Stimulated activated naive B cell treated with anti-CD40 and anti-IgM and Interleukin-4, amounts not matched to agents 10 μg/mL and 1 μg/mL and 100 μg/mL, for 72 hours (primary cell): ENCODE measurements around the gene DUSP9.

Experiments
- ATAC-seq, 2 donors: fragments of 150-1000 bp; cut with Tn5 transposase; replicated peaks; 2 replicates each; pipeline ENCODE4 v1.10.0; 2021; ENCODE audit warnings: moderate library complexity in 1 of 2
- DNase-seq: peaks from one replicate; pipeline ENCODE4 v3.0.0; 2021
- H3K27ac Mint-ChIP-seq: one replicate; pipeline ENCODE4 v1.8.0; 2022; ENCODE audit warnings: mild to moderate bottlenecking, mixed read lengths
- H3K27me3 Mint-ChIP-seq, 2 donors: one replicate each; pipeline ENCODE4 v1.8.0; 2022; ENCODE audit warnings: mixed read lengths in 2 of 2
- H3K36me3 Mint-ChIP-seq, 2 donors: one replicate each; pipeline ENCODE4 v1.8.0; 2022; ENCODE audit warnings: mixed read lengths in 2 of 2, mild to moderate bottlenecking in 1 of 2
- H3K4me1 Mint-ChIP-seq, 2 donors: one replicate each; pipeline ENCODE4 v1.8.0; 2022; ENCODE audit warnings: mixed read lengths in 2 of 2, mild to moderate bottlenecking in 1 of 2
- H3K4me3 Mint-ChIP-seq, 2 donors: one replicate each; pipeline ENCODE4 v1.8.0; 2022; ENCODE audit warnings: mild to moderate bottlenecking in 2 of 2, mixed read lengths in 2 of 2, moderate library complexity in 1 of 2
- H3K9me3 Mint-ChIP-seq, 2 donors: one replicate each; pipeline ENCODE4 v1.8.0; 2022; ENCODE audit warnings: mixed read lengths in 2 of 2, mild to moderate bottlenecking in 1 of 2

DUSP9 gene

GRCh38 chrX:153645151-153645550 is 1.9 kb upstream of the DUSP9 start:
- no peak for ATAC-seq
- DNase-seq = no peak
- Mint-ChIP-seq H3K4me1 (peaks cover 12 to 29% of the 10 kb centered on the region in 2 donors), H3K4me3 (peak overlapping the region in 1 of 2 donors; percentile 19), H3K36me3 (no peaks in the 10 kb centered on the region), H3K9me3 (no peaks in the 10 kb centered on the region), H3K27ac (no peak overlapping the region), H3K27me3 (peaks cover 36 to 40% of the 10 kb centered on the region in 2 donors)

GRCh38 chrX:153645921-153646488 is 998 bp upstream of the DUSP9 start:
- Mint-ChIP-seq H3K9me3 (no peaks in the 10 kb centered on the region), H3K36me3 (no peaks in the 10 kb centered on the region), H3K4me3 (peak overlapping the region in 1 of 2 donors; percentile 28), H3K27ac (no peak overlapping the region), H3K4me1 (peaks cover 9 to 24% of the 10 kb centered on the region in 2 donors), H3K27me3 (peaks cover 31 to 35% of the 10 kb centered on the region in 2 donors)
- DNase-seq (no peak), ATAC-seq (no peak)

GRCh38 chrX:153647461-153648357 is 706 bp downstream of the DUSP9 start:
- ATAC-seq (no peak), DNase-seq (no peak)
- H3K4me1 Mint-ChIP-seq = peaks cover 7 to 13% of the 10 kb centered on the region in 2 donors
- H3K27ac Mint-ChIP-seq = no peak overlapping the region
- H3K4me3 Mint-ChIP-seq = no peak overlapping the region
- peaks cover 29 to 32% of the 10 kb centered on the region in 2 donors for H3K27me3 Mint-ChIP-seq
- H3K9me3 Mint-ChIP-seq = no peaks in the 10 kb centered on the region
- H3K36me3 Mint-ChIP-seq = no peaks in the 10 kb centered on the region

- no peak for ATAC-seq
- Mint-ChIP-seq H3K9me3 (peaks cover 0 to 1% of the 10 kb centered on the region in 2 donors), H3K4me3 (no peak overlapping the region)
Measured at GRCh38 chrX:153648358-153649177, 1.6 kb downstream of the DUSP9 start.

GRCh38 chrX:153649178-153649914 is 2.3 kb downstream of the DUSP9 start:
- ATAC-seq (peak; percentile 78 to 83), DNase-seq (no peak)
- Mint-ChIP-seq H3K36me3 (no peaks in the 10 kb centered on the region), H3K27ac (no peak overlapping the region), H3K4me3 (no peak overlapping the region), H3K27me3 (peaks cover 18 to 22% of the 10 kb centered on the region in 2 donors), H3K4me1 (no peaks in the 10 kb centered on the region), H3K9me3 (peaks cover 0 to 2% of the 10 kb centered on the region in 2 donors)

More at GRCh38 chrX:153648358-153649177, 1.6 kb downstream of the DUSP9 start:
- no peak overlapping the region for H3K27ac Mint-ChIP-seq
- peaks cover under 1 to 4% of the 10 kb centered on the region in 2 donors for H3K4me1 Mint-ChIP-seq
- H3K27me3 Mint-ChIP-seq = peaks cover 20 to 24% of the 10 kb centered on the region in 2 donors
- no peaks in the 10 kb centered on the region for H3K36me3 Mint-ChIP-seq
- DNase-seq = no peak

GRCh38 chrX:153649915-153650782 is 3.1 kb downstream of the DUSP9 start:
- no peaks in the 10 kb centered on the region for H3K4me1 Mint-ChIP-seq
- H3K36me3 Mint-ChIP-seq = no peaks in the 10 kb centered on the region
- peaks cover 12 to 17% of the 10 kb centered on the region in 2 donors for H3K27me3 Mint-ChIP-seq
- no peak for ATAC-seq
- H3K9me3 Mint-ChIP-seq = peaks cover 0 to 2% of the 10 kb centered on the region in 2 donors
- DNase-seq = no peak
- no peak overlapping the region for H3K4me3 Mint-ChIP-seq
- H3K27ac Mint-ChIP-seq = no peak overlapping the region

- H3K27me3 Mint-ChIP-seq = peaks cover 10 to 21% of the 10 kb centered on the region in 2 donors
- H3K4me3 Mint-ChIP-seq = no peak overlapping the region
Measured at GRCh38 chrX:153650959-153651358, 4.0 kb downstream of the DUSP9 start.

GRCh38 chrX:153651540-153652079 is 4.6 kb downstream of the DUSP9 start:
- peak in 1 of 2 donors; percentile 65 for ATAC-seq

More at GRCh38 chrX:153650959-153651358, 4.0 kb downstream of the DUSP9 start:
- no peaks in the 10 kb centered on the region for H3K4me1 Mint-ChIP-seq
- no peaks in the 10 kb centered on the region for H3K36me3 Mint-ChIP-seq
- no peak for DNase-seq
- H3K27ac Mint-ChIP-seq = no peak overlapping the region
- no peak for ATAC-seq
- peaks cover 0 to 2% of the 10 kb centered on the region in 2 donors for H3K9me3 Mint-ChIP-seq

GRCh38 chrX:153653556-153653955 is 6.6 kb downstream of the DUSP9 start:
- Mint-ChIP-seq H3K4me1 (no peaks in the 10 kb centered on the region), H3K9me3 (peaks cover 0 to 2% of the 10 kb centered on the region in 2 donors), H3K4me3 (no peak overlapping the region), H3K27me3 (peaks cover 9 to 17% of the 10 kb centered on the region in 2 donors), H3K36me3 (no peaks in the 10 kb centered on the region), H3K27ac (no peak overlapping the region)
- ATAC-seq (no peak), DNase-seq (no peak)

More at GRCh38 chrX:153651540-153652079, 4.6 kb downstream of the DUSP9 start:
- peaks cover 0 to 2% of the 10 kb centered on the region in 2 donors for H3K9me3 Mint-ChIP-seq
- no peak overlapping the region for H3K4me3 Mint-ChIP-seq
- no peaks in the 10 kb centered on the region for H3K4me1 Mint-ChIP-seq
- peaks cover 5 to 17% of the 10 kb centered on the region in 2 donors for H3K27me3 Mint-ChIP-seq
- H3K27ac Mint-ChIP-seq = no peak overlapping the region
- no peaks in the 10 kb centered on the region for H3K36me3 Mint-ChIP-seq
- DNase-seq = no peak

- no peak for ATAC-seq
- no peak overlapping the region for H3K4me3 Mint-ChIP-seq
- peaks cover 17 to 22% of the 10 kb centered on the region in 2 donors for H3K27me3 Mint-ChIP-seq
Measured at GRCh38 chrX:153657161-153657560, 10.2 kb downstream of the DUSP9 start.

GRCh38 chrX:153659268-153659667 is 12.3 kb downstream of the DUSP9 start:
- DNase-seq = no peak
- peaks cover 0 to 5% of the 10 kb centered on the region in 2 donors for H3K9me3 Mint-ChIP-seq
- no peak for ATAC-seq
- no peak overlapping the region for H3K27ac Mint-ChIP-seq
- no peak overlapping the region for H3K4me3 Mint-ChIP-seq
- peaks cover 24 to 31% of the 10 kb centered on the region in 2 donors for H3K27me3 Mint-ChIP-seq
- no peaks in the 10 kb centered on the region for H3K4me1 Mint-ChIP-seq
- H3K36me3 Mint-ChIP-seq = peaks cover 0 to 1% of the 10 kb centered on the region in 2 donors

More at GRCh38 chrX:153657161-153657560, 10.2 kb downstream of the DUSP9 start:
- DNase-seq = no peak
- Mint-ChIP-seq H3K27ac (no peak overlapping the region), H3K9me3 (peaks cover 2 to 5% of the 10 kb centered on the region in 2 donors), H3K4me1 (no peaks in the 10 kb centered on the region), H3K36me3 (peaks cover 0 to 1% of the 10 kb centered on the region in 2 donors)

- Mint-ChIP-seq H3K36me3 (peaks cover 0 to 1% of the 10 kb centered on the region in 2 donors), H3K27me3 (peaks cover 34 to 37% of the 10 kb centered on the region in 2 donors), H3K4me3 (peak overlapping the region; percentile 67 to 76), H3K27ac (no peak overlapping the region), H3K9me3 (peaks cover 0 to 5% of the 10 kb centered on the region in 2 donors), H3K4me1 (no peaks in the 10 kb centered on the region)
- ATAC-seq (no peak), DNase-seq (no peak)
Measured at GRCh38 chrX:153662266-153662665, 15.3 kb downstream of the DUSP9 start.
